ENCODE measurements around the gene CTNND2.

The CTNND2 gene

DNA sequence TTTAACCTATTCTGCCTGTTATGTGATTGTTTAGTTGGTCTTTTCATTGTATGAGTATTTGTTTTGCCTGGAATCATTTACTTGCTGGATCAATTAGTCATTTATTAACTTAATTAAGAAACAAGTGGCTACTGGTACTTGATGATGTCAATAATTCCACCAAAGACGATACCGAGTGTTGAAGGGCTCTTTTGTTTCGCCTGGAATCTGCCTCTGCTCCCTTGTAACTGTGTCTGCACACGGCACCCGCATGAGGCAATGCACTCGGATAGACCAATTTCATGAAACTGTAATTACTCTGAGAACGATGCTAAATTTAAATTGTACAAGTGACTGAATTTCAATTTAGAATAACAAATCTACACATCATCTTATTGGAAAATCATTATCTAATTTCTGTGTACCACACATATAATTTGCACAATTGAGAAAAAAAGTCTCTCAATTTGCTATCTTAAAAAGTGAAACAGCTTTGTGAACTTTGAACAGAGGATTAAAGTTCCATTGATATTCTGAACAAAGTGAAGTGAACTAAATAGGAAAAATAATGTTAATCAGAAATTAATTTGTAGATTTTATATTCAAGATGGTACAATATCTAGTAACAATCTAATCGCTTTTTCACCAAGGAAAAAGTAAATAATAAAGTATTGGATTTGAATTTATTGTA is 143.2 kb downstream of the CTNND2 start:
- DNase-seq (ENCODE audit: low read depth): no peak

DNA sequence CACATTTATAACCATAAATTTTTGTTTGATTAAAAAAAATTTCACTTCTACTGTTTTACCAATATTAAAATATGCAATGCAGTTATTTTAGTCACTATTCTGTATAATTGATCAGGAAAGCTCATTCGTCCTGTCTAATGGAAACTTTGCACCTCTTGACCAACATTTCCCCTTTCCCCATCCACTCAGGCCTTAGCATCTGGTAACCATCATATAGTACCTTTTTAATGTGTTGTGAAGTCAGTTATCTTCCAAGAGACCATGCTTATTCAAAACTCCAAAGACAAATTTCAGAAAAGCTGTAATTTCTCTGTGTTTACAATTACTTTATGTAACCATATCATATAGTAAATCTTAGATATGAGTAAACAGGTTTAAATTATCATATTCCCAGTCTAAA is 145.9 kb downstream of the CTNND2 start:
- no peak for DNase-seq (ENCODE audit: low read depth)

DNA sequence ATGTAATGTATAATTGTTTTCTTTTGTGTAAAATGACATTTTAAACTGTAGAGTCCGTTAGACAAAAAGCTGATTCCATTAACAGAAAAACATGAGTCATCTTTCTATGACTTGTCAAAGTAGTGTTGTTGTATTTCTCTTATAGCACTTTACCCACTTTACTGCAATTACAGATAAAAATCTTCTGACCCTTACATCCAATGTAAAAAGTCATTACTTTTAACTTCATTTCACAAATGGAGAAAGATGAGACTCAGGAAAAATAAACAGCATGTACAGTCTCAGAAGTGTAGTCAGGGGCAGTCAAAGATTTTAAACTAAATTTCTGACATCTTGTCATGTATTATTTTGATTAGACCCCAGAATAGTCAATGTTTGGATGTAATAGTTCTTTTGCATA is 146.6 kb downstream of the CTNND2 start:
- DNase-seq (ENCODE audit: low read depth): no peak

DNA sequence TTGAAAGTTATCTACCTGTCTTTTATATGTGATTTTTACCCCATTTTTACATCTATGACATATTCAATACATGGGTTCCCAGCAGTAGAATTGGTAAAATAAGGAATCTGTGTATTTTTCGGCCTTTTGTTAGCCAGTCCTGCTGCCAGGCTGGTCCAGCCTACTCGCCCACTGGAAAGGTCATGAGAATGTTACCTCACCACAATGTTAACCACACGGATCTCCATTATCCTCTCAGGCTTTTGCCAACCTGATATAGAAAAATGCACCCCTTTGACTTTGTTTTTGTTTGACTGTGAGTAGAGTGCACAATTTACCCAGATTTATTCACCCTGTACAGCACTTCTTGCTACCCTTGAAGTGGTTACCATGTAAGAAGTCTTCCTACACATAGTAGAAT is 167.2 kb downstream of the CTNND2 start:
- no peak for DNase-seq (ENCODE audit: low read depth)

DNA sequence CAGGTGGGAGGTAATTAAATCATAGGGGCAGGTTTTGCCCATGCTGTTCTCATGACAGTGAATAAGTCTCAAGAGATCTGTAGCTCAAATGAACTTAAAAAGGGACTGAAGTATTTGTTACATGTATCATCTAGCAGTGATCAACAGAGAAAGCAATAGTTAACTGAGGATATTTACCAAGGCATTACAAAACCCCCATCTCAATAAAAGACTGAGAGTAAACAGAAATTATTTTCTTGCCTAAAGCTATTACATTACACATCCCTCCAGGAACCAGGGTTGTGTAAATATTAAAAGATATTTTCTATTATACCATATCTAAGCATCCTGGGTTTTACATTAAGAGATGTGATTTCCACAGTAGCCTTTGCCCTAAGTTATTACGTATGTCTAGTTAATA is 169.9 kb downstream of the CTNND2 start:
- no peak for DNase-seq (ENCODE audit: low read depth)

DNA sequence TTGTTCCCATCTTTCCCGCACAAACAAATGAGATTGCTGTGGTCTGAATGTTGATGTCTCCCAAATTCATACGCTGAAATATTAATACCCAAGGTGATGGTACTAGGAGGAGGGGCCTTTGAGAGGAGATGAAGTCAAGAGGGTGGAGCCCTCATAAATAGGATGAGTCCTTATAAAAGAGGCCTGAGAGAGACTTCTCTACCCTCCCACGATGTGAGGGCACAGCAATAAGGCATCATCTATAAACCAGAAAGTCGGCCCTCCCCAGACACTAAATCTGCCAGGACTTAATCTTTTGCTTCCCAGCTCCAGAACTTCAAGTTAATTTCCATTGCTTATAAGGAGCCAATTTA is 170.4 kb downstream of the CTNND2 start:
- DNase-seq (ENCODE audit: low read depth): no peak

DNA sequence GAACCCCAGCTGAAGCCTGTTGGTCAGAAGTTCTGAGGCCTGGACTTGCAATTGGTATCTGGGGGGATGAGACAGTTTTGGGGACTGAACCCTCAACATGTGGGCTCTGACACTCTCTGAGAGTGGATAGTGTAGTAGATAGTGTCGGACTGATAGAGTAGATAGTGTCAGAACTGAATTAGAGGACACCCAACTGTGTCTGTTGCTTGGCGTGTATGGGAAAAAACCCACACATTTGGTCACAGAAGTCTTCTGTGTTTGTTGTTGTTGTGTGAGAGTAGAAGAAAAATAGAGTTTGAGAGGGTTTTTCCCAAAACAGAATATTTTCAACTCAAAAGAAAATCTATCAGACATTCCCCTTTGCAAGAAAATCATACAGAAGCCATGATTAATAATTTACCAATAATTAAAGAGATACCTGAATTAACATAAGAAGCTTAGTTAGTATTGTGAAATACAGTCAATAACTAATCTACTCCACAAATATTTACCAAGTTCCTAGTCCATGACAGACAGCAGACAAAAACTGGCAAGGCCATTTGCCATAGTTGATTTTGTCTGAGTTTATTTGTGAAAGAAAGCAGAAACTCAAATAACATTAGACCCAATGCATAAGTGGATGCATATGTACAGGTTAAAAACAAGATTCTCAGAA is 170.9 kb downstream of the CTNND2 start:
- no peak for DNase-seq (ENCODE audit: low read depth)

DNA sequence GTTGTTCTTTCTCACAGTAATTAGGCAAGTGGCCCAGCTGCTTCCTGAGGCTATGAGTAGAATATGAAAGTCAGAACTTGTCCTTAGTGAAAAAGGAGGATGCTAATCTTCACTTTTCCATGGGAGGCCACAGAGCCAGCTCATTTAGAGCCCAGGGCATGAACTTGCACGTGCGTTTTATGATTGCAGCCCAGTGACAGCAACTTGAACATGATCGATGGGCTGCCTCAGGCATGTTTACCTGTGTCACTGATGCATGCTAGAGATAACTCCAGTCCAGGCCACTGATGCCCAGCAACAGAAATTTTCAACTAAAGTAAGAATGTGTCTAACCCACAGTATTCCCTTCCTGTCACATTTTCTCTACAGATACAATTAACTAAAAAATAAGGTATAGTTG is 179.3 kb downstream of the CTNND2 start:
- DNase-seq (ENCODE audit: low read depth): no peak

DNA sequence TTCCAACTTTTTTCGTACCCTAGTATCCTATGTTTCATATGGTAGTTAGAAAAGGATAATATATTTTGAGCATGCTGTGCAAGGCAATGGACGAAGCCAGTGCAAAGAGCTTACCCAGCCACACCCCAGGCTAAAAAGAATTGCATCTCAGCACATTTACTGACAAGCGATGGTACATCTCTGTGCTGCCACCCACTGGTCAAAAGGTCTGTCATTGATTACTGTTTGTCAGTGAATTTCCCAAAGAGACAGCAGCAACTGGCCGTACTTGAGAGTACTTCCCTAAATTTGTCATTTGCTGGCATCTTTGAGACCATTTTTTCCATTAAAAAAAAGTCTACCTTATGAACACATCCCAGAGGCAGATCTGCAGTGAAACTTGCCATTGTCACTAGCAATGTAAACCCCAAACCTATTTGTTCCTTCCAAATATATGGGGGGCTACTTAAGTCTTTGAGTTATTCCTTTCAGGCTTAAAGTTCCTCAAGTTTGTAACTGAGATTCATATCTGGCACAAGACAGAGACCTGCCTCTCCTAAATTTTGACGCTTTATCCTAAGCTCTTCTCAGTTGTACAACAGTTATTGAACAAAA is 184.3 kb downstream of the CTNND2 start:
- no peak for DNase-seq (ENCODE audit: low read depth)

DNA sequence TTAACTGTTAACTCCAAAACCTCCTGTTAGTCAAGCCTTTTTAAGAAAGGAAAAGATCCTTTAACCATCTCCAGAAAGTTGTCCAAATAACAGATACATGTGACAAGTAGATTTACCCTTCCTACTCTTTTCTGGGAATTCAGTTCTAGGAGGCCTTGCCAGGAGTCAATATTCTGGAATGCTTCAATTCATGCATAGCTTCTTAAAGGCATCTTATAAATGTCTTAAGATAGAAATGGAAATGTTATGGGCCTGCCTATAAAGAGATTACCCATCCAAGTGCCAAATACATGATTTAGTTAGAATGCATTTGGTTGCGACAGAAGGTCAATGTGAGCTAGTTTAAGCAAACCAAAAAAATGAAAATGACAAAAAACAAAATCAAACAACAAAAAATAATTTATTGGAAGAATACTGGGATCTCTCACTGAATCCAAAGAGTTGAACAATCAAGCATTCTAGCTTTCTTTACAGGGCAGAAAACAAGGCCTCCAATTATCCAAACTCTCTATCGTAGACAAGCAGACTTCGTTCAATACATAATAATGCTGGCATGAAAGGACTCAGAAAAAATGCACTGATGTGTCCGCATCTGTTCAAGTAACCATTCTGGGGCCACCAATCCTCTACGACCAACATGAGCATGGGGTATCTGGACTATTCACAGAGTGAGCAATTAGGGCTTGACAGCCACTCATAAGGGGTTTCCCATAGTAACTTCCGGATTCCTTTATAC is 188.6 kb downstream of the CTNND2 start:
- no peak for DNase-seq (ENCODE audit: low read depth)

DNA sequence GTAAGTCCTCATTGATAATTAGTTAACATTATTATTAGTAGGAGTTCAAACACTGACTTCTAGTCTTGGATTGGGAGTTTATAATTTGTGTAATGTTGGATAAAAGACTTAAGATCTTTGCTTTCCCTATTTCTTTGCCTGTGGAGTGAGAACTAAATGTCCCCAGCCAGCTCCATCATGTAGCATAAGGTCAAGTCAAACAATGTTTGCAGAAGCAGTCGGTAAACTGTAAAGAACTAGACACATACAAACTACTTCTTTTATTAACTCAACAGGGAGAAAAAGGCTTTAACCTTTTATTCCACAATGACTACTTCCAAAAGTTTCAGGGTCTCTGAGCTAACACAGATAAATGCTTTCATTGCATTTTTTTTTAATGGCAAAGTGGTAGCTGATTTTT is 192.3 kb downstream of the CTNND2 start:
- no peak for DNase-seq (ENCODE audit: low read depth)

DNA sequence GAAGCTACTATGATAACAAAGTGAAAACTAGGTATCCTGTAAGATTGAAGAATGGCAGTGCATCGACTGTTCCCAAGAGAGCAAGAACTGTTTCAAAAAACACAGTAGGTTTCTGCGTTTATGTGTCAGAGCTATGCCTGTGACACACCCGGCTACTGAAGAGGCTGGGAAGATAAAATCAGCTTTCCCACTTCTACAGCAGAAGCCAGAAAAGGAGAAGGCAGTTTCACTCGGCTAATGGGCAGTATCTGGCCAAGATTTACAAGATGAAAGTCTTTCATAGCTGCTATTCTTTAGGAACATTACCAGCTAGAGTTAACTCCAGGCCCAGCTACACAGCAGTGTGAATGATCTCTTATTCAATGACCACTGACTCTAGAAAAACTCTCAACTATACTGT is 195.2 kb downstream of the CTNND2 start:
- no peak for DNase-seq (ENCODE audit: low read depth)

DNA sequence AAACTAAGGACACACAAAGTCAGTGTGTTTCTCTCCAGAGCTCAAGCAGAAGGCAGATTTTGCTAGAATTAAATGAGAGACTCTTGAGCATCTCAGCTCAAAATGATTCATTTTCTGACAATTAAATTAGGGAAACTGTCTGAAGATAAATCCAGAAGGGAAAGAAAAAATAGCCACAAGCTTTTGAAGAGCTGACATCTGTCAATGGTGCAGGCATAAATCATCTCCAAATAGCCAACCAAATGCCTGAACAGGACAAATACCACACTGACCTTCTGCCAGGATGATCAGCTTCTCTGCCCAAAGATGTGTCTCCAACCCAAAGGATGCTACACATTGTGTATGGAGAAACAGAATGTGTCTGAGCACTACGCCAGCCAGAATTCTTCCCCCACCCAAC is 199.3 kb downstream of the CTNND2 start:
- no peak for DNase-seq (ENCODE audit: low read depth)

DNA sequence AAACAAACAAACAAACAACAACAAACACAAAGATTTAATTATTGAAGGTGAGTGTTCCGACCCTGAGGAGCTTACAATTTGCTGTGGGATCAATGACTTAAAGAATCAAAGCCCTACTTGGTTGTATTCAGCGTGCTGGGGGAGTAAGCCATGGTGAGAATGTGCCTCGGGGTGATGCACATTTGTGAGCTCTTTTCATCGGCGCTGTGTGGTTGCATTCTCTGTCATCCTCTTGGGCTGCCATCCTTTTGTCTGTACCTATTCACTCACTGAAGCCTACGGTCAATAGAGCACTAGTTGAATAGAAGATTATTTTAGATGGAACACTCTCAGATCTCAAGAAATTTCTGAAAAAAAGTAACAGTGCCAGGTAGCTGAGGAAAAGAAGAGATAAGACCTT is 203.9 kb downstream of the CTNND2 start:
- no peak for DNase-seq (ENCODE audit: low read depth)

DNA sequence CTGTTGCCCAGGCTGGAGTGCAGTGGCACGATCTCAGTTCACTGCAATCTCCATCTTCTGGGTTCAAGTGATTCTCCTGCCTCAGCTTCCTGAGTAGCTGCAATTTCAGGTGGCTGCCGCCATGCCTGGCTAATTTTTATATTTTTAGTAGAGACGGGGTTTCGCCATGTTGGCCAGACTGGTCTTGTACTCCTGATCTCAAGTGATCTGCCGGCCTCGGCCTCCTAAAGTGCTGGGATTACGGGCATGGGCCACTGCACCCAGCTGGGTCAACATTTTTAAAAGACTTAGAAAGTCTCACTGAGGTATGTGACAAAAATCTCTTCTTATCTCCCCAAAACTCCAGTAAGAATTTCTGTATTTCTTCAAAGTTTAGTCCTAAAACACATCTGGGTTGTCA is 211.6 kb downstream of the CTNND2 start:
- no peak for DNase-seq (ENCODE audit: low read depth)

DNA sequence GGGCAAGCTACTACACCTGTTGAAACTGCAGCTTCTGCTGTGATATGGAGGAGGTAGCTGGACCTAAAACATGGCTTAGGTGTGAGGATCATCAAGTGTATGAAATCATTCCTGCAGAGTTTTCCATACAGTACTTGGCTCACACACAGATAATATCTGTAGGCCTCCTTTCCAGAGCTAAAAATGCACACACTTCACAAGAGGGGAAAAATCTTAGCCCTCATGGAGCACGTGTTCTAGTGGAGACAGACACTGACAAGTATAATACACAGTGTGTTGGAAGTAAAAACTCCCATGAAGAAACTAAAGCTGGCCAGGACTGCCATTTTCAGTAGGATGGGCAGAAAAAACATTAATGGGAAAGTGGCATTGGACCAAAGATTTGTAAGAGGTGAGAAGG is 216.7 kb downstream of the CTNND2 start:
- DNase-seq (ENCODE audit: low read depth): no peak

DNA sequence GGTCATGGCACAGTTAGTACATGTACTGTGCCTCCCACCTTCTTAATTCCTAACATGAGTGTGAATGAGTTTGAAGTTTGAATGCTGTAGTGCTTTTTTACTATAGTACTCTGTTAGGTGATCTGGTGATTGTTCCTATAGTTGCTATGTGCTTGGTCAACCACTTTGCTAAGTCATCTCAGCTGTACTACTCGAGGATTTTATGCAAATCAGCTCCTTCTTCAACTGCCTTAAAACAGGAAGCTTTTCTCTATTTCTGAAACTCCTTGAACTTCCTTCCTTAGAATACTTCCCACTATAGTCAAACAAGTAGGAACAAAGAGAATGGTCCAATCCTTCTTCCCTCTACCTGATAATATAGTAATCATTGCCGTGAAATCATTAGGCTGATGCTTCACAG is 219.6 kb downstream of the CTNND2 start:
- DNase-seq (ENCODE audit: low read depth): no peak

DNA sequence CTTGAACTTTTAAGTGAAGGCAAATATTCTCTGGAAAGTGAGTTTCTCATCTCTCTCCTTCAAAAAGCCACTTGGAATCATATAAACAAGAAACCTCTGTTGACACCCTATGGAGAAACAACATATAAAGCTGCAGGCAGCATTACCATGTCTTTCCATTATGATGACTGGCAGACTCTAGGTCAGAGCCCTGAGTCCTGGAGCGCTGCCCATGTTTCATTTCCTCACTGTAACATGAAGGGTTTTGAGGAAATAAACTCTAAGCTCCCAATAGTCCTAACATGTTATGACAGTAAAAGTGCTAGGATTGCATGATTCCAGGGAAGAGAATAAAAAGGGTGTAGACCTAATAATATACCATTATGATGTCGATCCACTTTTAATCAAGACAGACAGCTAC is 220.6 kb downstream of the CTNND2 start:
- no peak for DNase-seq (ENCODE audit: low read depth)

DNA sequence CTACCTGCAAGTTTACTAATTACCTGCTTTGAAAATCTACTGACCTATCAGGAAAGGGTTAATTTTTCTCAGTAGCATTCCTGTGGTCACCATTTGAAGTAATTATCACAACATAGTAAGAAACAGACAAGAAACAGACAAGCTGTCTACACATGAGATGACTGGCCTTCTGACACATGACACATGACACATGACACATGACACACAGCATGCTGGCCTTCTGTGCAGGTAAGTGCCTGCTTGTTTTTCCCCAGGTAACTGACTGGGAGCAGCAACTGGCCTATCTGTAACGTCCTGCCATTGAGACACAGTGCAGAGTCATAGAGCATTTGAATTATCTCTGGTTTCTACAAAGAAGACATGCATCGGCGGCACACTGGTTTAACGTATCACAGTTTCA is 222.4 kb downstream of the CTNND2 start:
- no peak for DNase-seq (ENCODE audit: low read depth)

DNA sequence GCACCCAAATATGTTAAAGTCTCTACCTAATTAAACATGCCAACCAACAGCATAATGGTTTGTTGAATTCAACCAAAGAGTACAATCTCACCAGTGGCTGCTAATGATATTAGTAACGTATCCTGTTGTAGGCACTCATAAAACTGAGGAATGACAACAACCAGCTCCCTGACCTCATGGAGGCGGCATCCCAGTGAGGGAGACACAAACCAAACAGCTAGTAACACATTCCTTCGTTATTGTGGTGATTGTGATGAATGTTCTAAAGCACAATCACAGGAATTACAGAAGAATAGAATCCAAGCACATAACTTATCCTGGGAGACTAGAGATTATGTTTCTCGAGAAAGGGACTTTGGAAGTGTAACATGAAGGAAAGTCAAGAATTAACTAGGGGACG is 224.6 kb downstream of the CTNND2 start:
- DNase-seq (ENCODE audit: low read depth): no peak

DNA sequence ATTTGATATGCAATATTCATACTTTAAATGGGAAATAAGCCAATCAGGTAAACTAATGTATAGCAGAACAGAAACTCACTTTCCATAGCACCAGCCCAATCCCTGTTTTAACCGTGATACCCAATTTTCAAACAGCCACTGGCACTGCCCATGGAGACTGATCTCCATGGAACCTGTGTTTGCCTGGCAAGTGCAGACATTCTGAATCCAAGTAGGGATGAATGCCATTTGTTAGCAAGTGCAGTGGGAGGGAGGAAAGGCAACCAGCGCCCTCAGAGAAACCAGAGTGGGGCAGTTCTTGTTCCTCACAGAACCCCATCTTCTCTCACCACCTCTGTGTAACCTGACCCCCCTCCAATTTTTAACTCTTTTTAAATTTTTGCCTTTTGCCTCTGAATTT is 229.1 kb downstream of the CTNND2 start:
- DNase-seq (ENCODE audit: low read depth): no peak

DNA sequence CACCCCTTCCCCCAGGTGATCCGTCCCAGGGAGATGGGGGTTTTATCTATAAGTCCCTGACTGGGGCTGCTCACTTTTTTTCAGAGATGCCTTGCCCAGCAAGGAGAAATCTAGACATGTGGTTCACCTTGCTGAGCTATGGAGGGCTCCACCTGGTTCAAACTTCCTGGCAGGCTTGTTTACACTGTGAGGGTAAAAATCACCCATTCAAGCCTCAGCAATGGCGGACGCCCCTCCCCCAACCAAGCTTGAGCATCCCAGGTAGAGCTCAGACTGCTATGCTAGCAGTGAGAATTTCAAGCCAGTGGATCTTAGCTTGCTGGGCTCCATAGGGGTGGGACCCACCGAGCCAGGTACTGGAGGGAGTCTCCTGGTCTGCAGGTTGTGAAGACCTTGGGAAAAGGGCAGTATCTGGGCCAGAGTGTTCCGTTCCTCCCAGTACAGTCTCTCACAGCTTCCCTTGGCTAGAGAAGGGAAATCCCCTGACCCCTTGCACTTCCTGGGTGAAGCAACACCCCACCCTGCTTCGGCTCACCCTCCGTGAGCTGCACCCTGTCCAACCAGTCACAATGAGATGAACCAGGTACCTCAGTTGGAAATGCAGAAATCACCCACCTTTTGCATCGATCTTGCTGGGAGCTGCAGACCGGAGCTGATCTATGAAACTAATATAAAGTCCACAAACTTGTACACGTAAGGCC is 231.7 kb downstream of the CTNND2 start:
- no peak for DNase-seq (ENCODE audit: low read depth)

DNA sequence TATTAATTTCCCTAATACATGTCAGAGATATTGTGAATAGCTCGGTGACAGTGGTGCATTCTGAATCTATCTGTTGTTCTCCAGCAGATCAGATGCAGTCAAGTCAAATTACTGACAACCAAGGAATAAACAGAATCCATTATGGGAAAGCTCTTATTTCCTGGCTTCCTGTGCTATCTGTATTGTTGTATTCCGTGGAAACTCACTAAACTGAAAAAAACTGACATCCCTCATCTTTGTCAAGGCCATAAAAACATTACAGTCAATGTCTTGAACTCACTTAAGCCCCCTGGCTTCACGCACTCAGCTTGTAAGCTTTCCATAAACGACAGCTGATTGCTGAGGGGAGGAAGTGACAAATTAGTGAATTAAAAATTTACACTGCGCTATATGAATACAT is 245.9 kb downstream of the CTNND2 start:
- DNase-seq (ENCODE audit: low read depth): no peak

Measured in activated T-cell treated with anti-CD3 and anti-CD28 coated beads for 24 hours (primary cell).